HG03097 (cell line): ENCODE measurements around the gene FNIP1.
"Not testable (repeated sequence)": the region's sequence is repeated elsewhere in the genome, so short reads cannot be mapped to it uniquely, and the experiment has no call there.

ENCODE experiments used
- ATAC-seq: cut with Tn5 transposase; IDR thresholded peaks from one replicate; pipeline ENCODE4 v1.9.1; 2021; ENCODE audit not compliant: unreplicated experiment, low FRiP score

The FNIP1 gene

DNA sequence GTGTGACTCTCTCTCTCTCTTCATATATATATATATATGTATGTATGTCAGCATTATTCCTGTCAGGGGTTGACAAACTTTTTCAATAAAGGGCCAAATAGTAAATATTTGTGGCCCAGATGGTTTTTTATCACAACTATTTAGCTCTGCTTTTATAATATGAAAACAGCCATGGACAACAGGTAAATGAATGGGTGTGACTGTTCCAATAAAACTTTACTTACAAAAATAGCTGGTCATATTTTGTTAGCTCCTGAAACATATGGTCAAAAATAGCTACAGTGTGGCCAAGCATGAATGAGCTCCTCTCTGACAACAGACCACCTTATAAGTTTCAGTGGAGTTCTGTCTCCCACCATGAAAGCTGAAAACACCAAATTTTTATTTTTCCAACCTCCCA is 183.4 kb downstream of the FNIP1 start:
- no peak for ATAC-seq

DNA sequence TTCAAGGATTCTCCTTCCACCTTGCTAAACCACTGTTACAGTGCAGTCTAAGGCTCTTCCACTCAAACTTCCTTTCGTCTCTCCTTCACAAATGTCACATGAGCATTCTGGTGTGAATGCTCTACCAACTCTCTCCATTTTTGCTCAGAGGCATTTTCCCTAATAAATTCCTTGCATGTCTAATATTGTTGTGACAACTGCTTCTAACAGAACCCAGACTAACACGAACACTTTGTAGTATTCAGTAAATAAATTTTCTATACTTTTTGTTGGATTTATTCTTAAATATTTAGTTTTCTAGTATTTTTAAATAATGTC is 185.8 kb downstream of the FNIP1 start:
- ATAC-seq: no peak

GRCh38 chr5:131610198-131611063 is 186.4 kb downstream of the FNIP1 start:
- no peak for ATAC-seq

DNA sequence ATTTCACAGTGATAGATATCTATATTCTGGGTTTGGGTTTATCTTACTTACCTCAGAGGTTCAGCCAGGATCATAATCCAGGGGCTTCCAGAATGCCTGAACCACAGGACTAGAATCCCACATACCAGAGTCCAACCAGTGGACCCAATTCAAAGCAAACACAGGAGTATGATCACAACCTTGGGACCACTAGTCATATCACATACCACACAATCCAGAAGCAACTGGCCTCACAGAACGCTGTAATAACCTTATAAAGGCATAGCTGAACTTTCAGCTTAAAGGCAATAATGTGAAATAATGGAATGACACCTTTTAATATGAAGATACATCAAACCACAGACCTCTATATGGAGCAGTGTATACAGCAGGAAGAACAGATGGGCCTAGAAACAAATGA is 187.0 kb downstream of the FNIP1 start:
- ATAC-seq: no peak

- ATAC-seq: no peak
Measured at GRCh38 chr5:131608597-131608996, 188.2 kb downstream of the FNIP1 start.

GRCh38 chr5:131607903-131608540 is 188.8 kb downstream of the FNIP1 start:
- no peak for ATAC-seq

DNA sequence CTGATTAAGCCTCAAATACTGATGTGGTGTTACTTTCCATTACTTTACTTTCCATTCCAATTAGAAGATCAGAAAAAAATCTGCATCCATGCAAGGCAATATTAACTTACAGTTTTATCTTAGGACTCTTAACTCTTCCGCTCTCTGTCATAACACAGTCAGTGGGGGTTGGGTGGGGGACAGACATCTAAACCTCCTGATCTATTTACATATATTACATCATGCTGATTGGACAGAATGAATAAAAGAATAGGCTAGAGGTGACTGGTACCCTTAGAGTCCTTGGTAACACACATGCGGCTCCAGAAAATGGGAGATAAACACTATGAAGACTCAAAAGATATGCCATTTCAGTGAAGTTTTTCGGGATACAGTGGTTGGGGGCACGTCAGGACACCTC is 189.4 kb downstream of the FNIP1 start:
- ATAC-seq: no peak

DNA sequence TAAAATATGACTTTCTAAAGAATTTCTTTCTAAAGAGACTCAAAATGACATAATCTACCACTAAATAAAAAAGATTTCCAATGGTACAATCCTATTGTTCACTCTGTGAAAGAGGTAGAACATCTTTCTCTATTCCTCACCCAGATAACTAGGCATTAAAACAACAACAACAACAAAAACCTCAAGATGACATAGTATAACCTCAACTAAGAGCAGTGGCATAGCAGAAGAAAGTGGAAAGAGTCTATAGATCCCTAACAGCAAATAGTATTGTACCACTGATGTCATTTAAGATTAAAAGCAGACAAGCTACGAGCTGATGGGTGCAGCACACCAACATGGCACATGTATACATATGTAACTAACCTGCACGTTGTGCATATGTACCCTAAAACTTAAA is 191.7 kb downstream of the FNIP1 start:
- ATAC-seq: no peak

DNA sequence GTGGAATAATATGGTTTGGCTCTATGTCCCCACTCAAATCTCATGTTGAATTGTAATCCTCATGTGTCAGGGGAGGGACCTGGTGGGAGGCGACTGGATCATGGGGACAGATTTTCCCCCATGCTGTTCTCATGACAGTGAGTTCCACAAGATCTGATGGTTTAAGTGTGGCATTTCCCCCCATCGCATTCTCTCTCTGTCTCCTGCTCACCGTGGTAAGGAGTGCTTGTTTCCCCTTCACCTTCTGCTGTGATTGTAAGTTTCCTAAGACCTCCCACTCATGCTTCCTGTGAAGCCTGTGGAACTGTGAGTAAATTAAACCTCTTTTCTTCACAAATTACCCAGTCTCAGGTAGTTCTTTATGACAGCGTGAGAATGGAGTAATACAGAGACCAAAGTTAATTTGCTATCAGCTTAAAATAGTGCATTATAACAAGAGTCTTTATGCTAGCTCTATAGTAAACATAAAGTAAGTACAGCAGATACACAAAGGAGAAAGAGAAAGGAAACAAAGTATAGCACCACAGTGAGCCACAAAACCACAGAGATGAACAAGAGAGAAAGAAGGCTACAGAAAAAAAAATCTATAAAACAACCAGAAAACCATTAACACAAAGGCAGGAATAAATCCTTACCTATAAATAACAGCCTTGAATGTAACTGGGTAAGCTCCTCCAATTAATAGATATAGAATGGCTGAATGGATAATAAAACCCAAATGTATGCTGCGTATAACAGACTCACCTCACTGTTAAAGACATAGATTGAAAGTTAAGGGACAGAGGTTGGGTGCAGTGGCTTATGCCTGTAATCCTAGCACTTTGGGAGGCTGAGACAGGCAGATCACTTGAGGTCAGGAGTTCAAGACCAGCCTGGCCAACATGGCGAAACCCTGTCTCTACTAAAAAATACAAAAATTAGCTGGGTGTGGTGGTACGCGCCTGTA is 201.5 kb downstream of the FNIP1 start:
- ATAC-seq: peak; percentile 68

DNA sequence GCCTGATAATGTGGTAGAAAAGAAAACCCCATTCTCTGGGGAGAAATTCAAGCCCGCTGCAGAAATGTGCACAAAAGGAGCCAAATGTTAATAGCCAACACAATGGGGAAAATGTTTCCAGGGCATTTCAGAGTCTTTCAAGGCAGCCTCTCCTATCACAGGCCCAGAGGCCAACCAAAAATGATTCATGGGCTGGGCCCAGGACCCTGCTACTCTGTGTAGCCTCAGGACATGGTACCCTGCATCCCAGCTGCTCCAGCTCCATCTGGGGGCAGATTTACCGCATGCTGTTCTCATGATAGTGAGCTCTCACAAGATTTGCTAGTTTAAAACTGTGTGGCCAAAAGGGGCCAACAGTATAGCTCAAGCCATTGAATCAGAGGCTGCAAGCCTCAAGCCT is 202.9 kb downstream of the FNIP1 start:
- ATAC-seq: no peak

- ATAC-seq: not testable (repeated sequence)
Measured at GRCh38 chr5:131593436-131593835, 203.4 kb downstream of the FNIP1 start.
